GM23338 (cell line): ENCODE results near the gene KCTD19. TPM values are rescaled to one million over a fixed set of nuclear protein-coding genes. Genes with fewer than 3 reads are reported as not detected.

Source experiments
- ATAC-seq: fragments of 200-7000 bp; cut with Tn5 transposase; 3 replicates; pipeline ENCODE4 v1.9.1; 2020
- DNase-seq: peaks from one replicate; pipeline ENCODE4 v3.0.0-alpha.2; 2015; ENCODE audit warnings: low spot score
- H2AFZ ChIP-seq: fragments of 200-600 bp; sonication (generic); 2 replicates; pipeline ENCODE4 v1.8.0; 2016; ENCODE audit warnings: antibody characterized with exemption, mild to moderate bottlenecking, moderate library complexity
- H3F3A ChIP-seq: fragments of 200-600 bp; sonication (generic); replicated peaks from 2 replicates; pipeline ENCODE4 v1.8.0; 2017; ENCODE audit warnings: antibody characterized with exemption, mixed run types, low read depth
- H3K27ac ChIP-seq: fragments of 200-600 bp; sonication (generic); 2 replicates; pipeline ENCODE4 v1.6.1; 2016; ENCODE audit warnings: low read depth
- H3K27me3 ChIP-seq: fragments of 200-600 bp; sonication (generic); 2 replicates; pipeline ENCODE4 v1.8.0; 2016; ENCODE audit warnings: mild to moderate bottlenecking, mixed run types, moderate library complexity; ENCODE audit not compliant: insufficient read depth
- H3K36me3 ChIP-seq: fragments of 200-600 bp; sonication (generic); 2 replicates; pipeline ENCODE4 v1.8.0; 2016; ENCODE audit warnings: mild to moderate bottlenecking; ENCODE audit not compliant: insufficient read depth
- H3K4me1 ChIP-seq: fragments of 200-600 bp; sonication (generic); 2 replicates; pipeline ENCODE4 v1.8.0; 2016; ENCODE audit warnings: mild to moderate bottlenecking, moderate library complexity; ENCODE audit not compliant: insufficient read depth
- H3K4me2 ChIP-seq: fragments of 200-600 bp; sonication (generic); 2 replicates; pipeline ENCODE4 v1.7.1; 2017; ENCODE audit warnings: mixed run types
- H3K4me3 ChIP-seq: fragments of 200-600 bp; sonication (generic); 2 replicates; pipeline ENCODE4 v1.6.1; 2016; ENCODE audit warnings: mixed run types
- H3K79me2 ChIP-seq: fragments of 200-600 bp; sonication (generic); replicated peaks from 2 replicates; pipeline ENCODE4 v1.8.0; 2017; ENCODE audit warnings: mild to moderate bottlenecking; ENCODE audit not compliant: insufficient read depth
- H3K9me2 ChIP-seq: fragments of 200-600 bp; sonication (generic); 2 replicates; pipeline ENCODE4 v1.8.0; 2017; ENCODE audit not compliant: insufficient read depth
- H4K20me1 ChIP-seq: fragments of 200-600 bp; sonication (generic); replicated peaks from 2 replicates; pipeline ENCODE4 v1.8.0; 2017; ENCODE audit warnings: mild to moderate bottlenecking; ENCODE audit not compliant: insufficient read depth
- H3K27ac Mint-ChIP-seq: 2 replicates; pipeline ENCODE4 v1.8.0; 2020; ENCODE audit warnings: inconsistent platforms, mild to moderate bottlenecking, moderate library complexity, mixed read lengths
- H3K27me3 Mint-ChIP-seq: 3 replicates; pipeline ENCODE4 v1.8.0; 2022; ENCODE audit warnings: low read depth, mild to moderate bottlenecking, moderate library complexity, mixed read lengths, inconsistent platforms; ENCODE audit not compliant: insufficient read depth, poor library complexity
- H3K36me3 Mint-ChIP-seq: 3 replicates; pipeline ENCODE4 v1.8.0; 2021; ENCODE audit warnings: low read depth, mild to moderate bottlenecking, inconsistent platforms, moderate library complexity, mixed read lengths
- H3K4me1 Mint-ChIP-seq: 3 replicates; pipeline ENCODE4 v1.8.0; 2020; ENCODE audit warnings: mild to moderate bottlenecking, inconsistent platforms, mixed read lengths
- H3K4me3 Mint-ChIP-seq: 3 replicates; pipeline ENCODE4 v1.8.0; 2021; ENCODE audit warnings: moderate library complexity, mild to moderate bottlenecking, inconsistent platforms, mixed read lengths
- H3K9me3 Mint-ChIP-seq: 3 replicates; pipeline ENCODE4 v1.8.0; 2020; ENCODE audit warnings: moderate library complexity, mild to moderate bottlenecking, inconsistent platforms, mixed read lengths
- CREB1 ChIP-seq: fragments of 250-450 bp; sonication (Bioruptor Pico); IDR thresholded peaks from 2 replicates; pipeline ENCODE4 v1.5.0; 2020; ENCODE audit warnings: low read depth, mild to moderate bottlenecking, moderate library complexity
- CTCF ChIP-seq, 2 experiments: fragments of 200-600 bp in 1 of 2; sonication (generic) in 1 of 2; conservative IDR thresholded peaks; 2 replicates each; pipeline versions ENCODE4 v1.5.1 to v1.6.1; 2016 to 2017; ENCODE audit warnings: antibody characterized with exemption in 2 of 2, low read depth in 2 of 2, mild to moderate bottlenecking in 2 of 2, moderate library complexity in 1 of 2
- EZH2phosphoT487 ChIP-seq: fragments of 200-600 bp; sonication (generic); IDR thresholded peaks from one replicate; pipeline ENCODE4 v1.8.1; 2018; ENCODE audit warnings: antibody characterized with exemption; ENCODE audit not compliant: unreplicated experiment
- POLR2AphosphoS5 ChIP-seq: IDR thresholded peaks from 2 replicates; pipeline ENCODE4 v1.6.1; 2016; ENCODE audit warnings: antibody characterized with exemption, low read depth
- ZNF462 ChIP-seq: fragments of 250-450 bp; sonication (Bioruptor Pico); IDR thresholded peaks from 2 replicates; pipeline ENCODE4 v1.5.0; 2020; ENCODE audit warnings: mild to moderate bottlenecking, moderate library complexity
- polyA plus RNA-seq: library from polyadenylated mRNA; unstranded; fragments of >200 nt; fragmentation: Nextera tagmentation; extraction: Ambion mirVana; gene quantifications from 2 replicates; pipeline ENCODE4 v1.2.1, GENCODE V29; 2016
- total RNA-seq: library from RNA; depleted of rRNA; stranded (reverse); fragments of >200 nt; shearing (Covaris generic); gene quantifications from 2 replicates; pipeline ENCODE4 v1.2.3, GENCODE V29; 2014

Gene KCTD19
- total and polyA plus RNA-seq, 2 experiments from 2014 or later, result 0.31 to 0.65 TPM

GRCh38 chr16:67246756-67247191, 79.8 kb downstream of the KCTD19 start:
- H3F3A ChIP-seq, result peaks cover 18% of the 10 kb centered on the region
- H4K20me1 ChIP-seq, result no peaks in the 10 kb centered on the region; the same call in 1 of the 2 replicates
- H3K4me1 ChIP-seq, result peaks cover 26% of the 10 kb centered on the region
- peak overlapping the region; percentile 90 for H3K4me3 Mint-ChIP-seq
- H3K27me3 Mint-ChIP-seq, result peaks cover 31% of the 10 kb centered on the region
- peaks cover 5% of the 10 kb centered on the region; the same call in 2 of the 3 replicates for H3K36me3 Mint-ChIP-seq
- H3K4me1 Mint-ChIP-seq, result peaks cover 44% of the 10 kb centered on the region
- H3K79me2 ChIP-seq, result peaks cover 36% of the 10 kb centered on the region
- peak overlapping the region; percentile 93 for H3K4me2 ChIP-seq
- peak overlapping the region; percentile 87 for H2AFZ ChIP-seq
- H3K4me3 ChIP-seq, result peak overlapping the region; percentile 89
- H3K27ac Mint-ChIP-seq, result peak overlapping the region; percentile 97
- H3K36me3 ChIP-seq, result no peaks in the 10 kb centered on the region; the same call in 1 of the 2 replicates
- peaks cover 34% of the 10 kb centered on the region for H3K27me3 ChIP-seq
- DNase-seq, result peak; percentile 97
- no peaks in the 10 kb centered on the region for H3K9me2 ChIP-seq
- H3K9me3 Mint-ChIP-seq, result no peaks in the 10 kb centered on the region; the same call in 2 of the 3 replicates
- TF ChIP-seq CREB1 (CRISPR knock-in tag) (no peak), EZH2phosphoT487 (no peak), CTCF (conservative IDR thresholded peaks at IDR 0.05; ENCODE audit: low read depth in 2 of 2) (peak in 1 of 2 experiments; percentile 42; a peak in 2 of 4 replicates), ZNF462 (no peak), POLR2AphosphoS5 (peak; percentile 64; the same call in 1 of the 2 replicates)
- peak overlapping the region; percentile 94; the same call in 1 of the 2 replicates for H3K27ac ChIP-seq
- ATAC-seq, result peak; percentile 77
